H1 (cell line): ENCODE measurements around the gene RPTOR. TPM values are rescaled to one million over a fixed set of nuclear protein-coding genes. Genes with fewer than 3 reads are reported as not detected.

Experiments used
- CTCF ChIA-PET: fragments of 300-600 bp; sonication (Branson Sonifier 250); formaldehyde crosslinking; loops from one replicate; lab custom pipeline; 2021; ENCODE audit not compliant: partially characterized antibody; lab: Charles Lee
- POLR2A ChIA-PET: fragments of 300-600 bp; sonication (Branson Sonifier 250); formaldehyde crosslinking; loops from one replicate; lab custom pipeline; 2021; ENCODE audit warnings: inconsistent platforms; ENCODE audit not compliant: partially characterized antibody; lab: Charles Lee
- DNase-seq, 2 experiments: peaks; one replicate each; pipeline versions ENCODE4 v3.0.0 to v3.0.0-alpha.2; 2010 to 2022; ENCODE audit warnings: low spot score in 2 of 2, low read depth in 1 of 2, mixed read lengths in 1 of 2
- FAIRE-seq: peaks from 2 replicates; lab custom pipeline; 2011; peaks lifted over from hg19 to GRCh38; lab: Jason Lieb, UNC
- H2AFZ ChIP-seq: 2 replicates; pipeline ENCODE4 v1.8.1; 2012; ENCODE audit warnings: low read length, inconsistent platforms
- H2AK5ac ChIP-seq: 2 replicates; pipeline ENCODE4 v1.6.1; 2013; ENCODE audit warnings: low read depth, low read length
- H2BK120ac ChIP-seq: replicated peaks from 2 replicates; pipeline ENCODE3; 2013; ENCODE audit warnings: low read depth, low read length, inconsistent platforms
- H2BK12ac ChIP-seq: 2 replicates; pipeline ENCODE4 v1.6.1; 2013; ENCODE audit warnings: low read depth, low read length
- H2BK15ac ChIP-seq: 2 replicates; pipeline ENCODE4 v1.6.1; 2013; ENCODE audit warnings: low read length
- H2BK20ac ChIP-seq: 2 replicates; pipeline ENCODE4 v1.6.1; 2013; ENCODE audit warnings: low read length
- H2BK5ac ChIP-seq: 2 replicates; pipeline ENCODE4 v1.6.1; 2013; ENCODE audit warnings: low read depth, low read length
- H3K14ac ChIP-seq: 2 replicates; pipeline ENCODE4 v1.6.1; 2013; ENCODE audit warnings: inconsistent platforms; ENCODE audit not compliant: insufficient read length
- H3K18ac ChIP-seq: 2 replicates; pipeline ENCODE4 v1.6.1; 2013; ENCODE audit warnings: low read length; ENCODE audit errors: extremely low read depth
- H3K23ac ChIP-seq: 2 replicates; pipeline ENCODE4 v1.6.1; 2013; ENCODE audit warnings: inconsistent platforms; ENCODE audit not compliant: insufficient read length
- H3K23me2 ChIP-seq: 2 replicates; pipeline ENCODE4 v1.6.1; 2013; ENCODE audit warnings: low read depth, low read length
- H3K27ac ChIP-seq: 2 replicates; pipeline ENCODE4 v1.6.1; 2011; ENCODE audit warnings: low read depth, low read length, inconsistent platforms
- H3K27me3 ChIP-seq, 4 experiments: replicated peaks in 1 of 4; 1 replicate in 1 of 4; 2 replicates in 3 of 4; pipeline versions ENCODE4 v1.6.1 to v1.8.1; 2011 to 2013; ENCODE audit warnings: low read length in 3 of 4, mild to moderate bottlenecking in 3 of 4, inconsistent platforms in 2 of 4, mixed read lengths in 2 of 4, moderate library complexity in 1 of 4; ENCODE audit not compliant: control insufficient read depth in 3 of 4, insufficient read depth in 3 of 4; ENCODE audit errors: extremely low read depth in 1 of 4
- H3K36me3 ChIP-seq, 4 experiments: 2 replicates each; pipeline versions ENCODE4 v1.6.1 to v1.8.1; 2011 to 2013; ENCODE audit warnings: mild to moderate bottlenecking in 4 of 4, low read length in 3 of 4, moderate library complexity in 2 of 4, control low read depth in 1 of 4, inconsistent platforms in 1 of 4; ENCODE audit not compliant: insufficient read depth in 4 of 4, control insufficient read depth in 2 of 4
- H3K4ac ChIP-seq: replicated peaks from 2 replicates; pipeline ENCODE3; 2013; ENCODE audit warnings: low read length, low read depth, mixed read lengths, inconsistent platforms; ENCODE audit not compliant: insufficient read length
- H3K4me1 ChIP-seq, 4 experiments: replicated peaks in 1 of 4; 1 replicate in 1 of 4; 2 replicates in 3 of 4; pipeline versions ENCODE4 v1.6.1 to v1.8.1; 2011 to 2013; ENCODE audit warnings: low read length in 3 of 4, inconsistent platforms in 2 of 4, mixed read lengths in 1 of 4; ENCODE audit not compliant: insufficient read depth in 4 of 4, control insufficient read depth in 3 of 4
- H3K4me2 ChIP-seq, 2 experiments: 2 replicates each; pipeline versions ENCODE4 v1.6.1 to v1.8.1; 2011 to 2013; ENCODE audit warnings: low read depth in 2 of 2, low read length in 2 of 2, control low read depth in 1 of 2, inconsistent platforms in 1 of 2, mild to moderate bottlenecking in 1 of 2; ENCODE audit not compliant: insufficient read depth in 1 of 2
- H3K4me3 ChIP-seq, 4 experiments: fragments of 200-600, 300-600 bp in 1 of 4; sonication (generic), shearing (Covaris generic), sonication (Bioruptor Twin) in 1 of 4; 2 replicates each; pipeline versions ENCODE4 v1.5.1 to v1.8.1; 2011 to 2016; ENCODE audit warnings: low read length in 4 of 4, low read depth in 3 of 4, control low read depth in 2 of 4, inconsistent platforms in 2 of 4, mild to moderate bottlenecking in 2 of 4, mixed read lengths in 1 of 4, moderate library complexity in 1 of 4; ENCODE audit not compliant: insufficient read depth in 2 of 4; ENCODE audit errors: extremely low read depth in 1 of 4
- H3K56ac ChIP-seq: replicated peaks from 2 replicates; pipeline ENCODE3; 2013; ENCODE audit warnings: low read depth, mild to moderate bottlenecking, mixed read lengths, low read length, inconsistent platforms; ENCODE audit not compliant: insufficient read length
- H3K79me1 ChIP-seq: 2 replicates; pipeline ENCODE4 v1.6.1; 2013; ENCODE audit warnings: low read depth, low read length, control low read depth
- H3K79me2 ChIP-seq, 2 experiments: 2 replicates each; pipeline versions ENCODE4 v1.6.1 to v1.8.1; 2012 to 2013; ENCODE audit warnings: low read length in 2 of 2, mild to moderate bottlenecking in 2 of 2, inconsistent platforms in 1 of 2; ENCODE audit not compliant: insufficient read depth in 2 of 2, control insufficient read depth in 1 of 2
- H3K9ac ChIP-seq, 4 experiments: replicated peaks in 1 of 4; 1 replicate in 1 of 4; 2 replicates in 3 of 4; pipeline versions ENCODE4 v1.6.1 to v1.8.1; 2011 to 2013; ENCODE audit warnings: low read depth in 3 of 4, low read length in 3 of 4, control low read depth in 2 of 4, mild to moderate bottlenecking in 2 of 4, moderate library complexity in 2 of 4, inconsistent platforms in 1 of 4; ENCODE audit errors: extremely low read depth in 1 of 4
- H3K9me3 ChIP-seq, 2 experiments: 2 replicates each; pipeline versions ENCODE4 v1.6.1 to v1.8.1; 2012 to 2013; ENCODE audit warnings: mild to moderate bottlenecking in 2 of 2, moderate library complexity in 2 of 2, control low read depth in 1 of 2, inconsistent platforms in 1 of 2, low read depth in 1 of 2, low read length in 1 of 2, mixed read lengths in 1 of 2; ENCODE audit not compliant: insufficient read depth in 2 of 2
- H4K20me1 ChIP-seq, 2 experiments: replicated peaks in 1 of 2; 2 replicates each; pipeline versions ENCODE3 to v1.8.1; 2011 to 2013; ENCODE audit warnings: inconsistent platforms in 2 of 2, low read length in 2 of 2, mild to moderate bottlenecking in 1 of 2; ENCODE audit not compliant: insufficient read depth in 2 of 2, control insufficient read depth in 1 of 2
- H4K5ac ChIP-seq: 2 replicates; pipeline ENCODE4 v1.6.1; 2013; ENCODE audit warnings: low read length, low read depth, mixed read lengths, inconsistent platforms; ENCODE audit not compliant: insufficient read length
- H4K8ac ChIP-seq: 2 replicates; pipeline ENCODE4 v1.8.0; 2013; ENCODE audit warnings: mild to moderate bottlenecking, moderate library complexity, low read length, inconsistent platforms; ENCODE audit not compliant: insufficient read depth; ENCODE audit errors: extremely low read depth
- H4K91ac ChIP-seq: replicated peaks from 2 replicates; pipeline ENCODE3; 2013; ENCODE audit warnings: low read length, mixed read lengths, inconsistent platforms; ENCODE audit not compliant: insufficient read length
- BACH1 ChIP-seq: IDR thresholded peaks from 2 replicates; pipeline ENCODE4 v1.6.1; 2012; ENCODE audit warnings: low read length, improper control_type of control experiment
- BRCA1 ChIP-seq: IDR thresholded peaks from 2 replicates; pipeline ENCODE4 v1.6.1; 2012; ENCODE audit warnings: low read depth, low read length, improper control_type of control experiment
- CBX5 ChIP-seq: fragments of 300-800, 300-1000 bp; sonication (generic); IDR thresholded peaks from 2 replicates; pipeline ENCODE4 v1.7.1; 2016; ENCODE audit warnings: antibody characterized with exemption, low read length, low read depth
- EP300 ChIP-seq, 2 experiments: IDR thresholded peaks; 1 replicate in 1 of 2; 2 replicates in 1 of 2; pipeline ENCODE4 v1.6.1; 2011 to 2012; ENCODE audit warnings: low read depth in 2 of 2, low read length in 2 of 2, mild to moderate bottlenecking in 2 of 2, borderline replicate concordance in 1 of 2, inconsistent platforms in 1 of 2, moderate library complexity in 1 of 2
- POLR2A ChIP-seq, 2 experiments: IDR thresholded peaks; 1 replicate in 1 of 2; 2 replicates in 1 of 2; pipeline ENCODE4 v1.6.1; 2011; ENCODE audit warnings: low read depth in 2 of 2, low read length in 2 of 2, mild to moderate bottlenecking in 2 of 2; ENCODE audit errors: control extremely low read depth in 1 of 2
- POLR2AphosphoS5 ChIP-seq: IDR thresholded peaks from 2 replicates; pipeline ENCODE4 v1.6.1; 2011; ENCODE audit warnings: low read depth, low read length
- RFX5 ChIP-seq: IDR thresholded peaks from 2 replicates; pipeline ENCODE4 v1.6.1; 2011; ENCODE audit warnings: low read depth, low read length, improper control_type of control experiment, borderline replicate concordance
- RNF2 ChIP-seq: fragments of 200-900, 300-1000 bp; sonication (generic); IDR thresholded peaks from 2 replicates; pipeline ENCODE4 v1.7.1; 2016; ENCODE audit warnings: borderline replicate concordance, low read depth, mild to moderate bottlenecking, antibody characterized with exemption, low read length; ENCODE audit not compliant: poor library complexity, severe bottlenecking; ENCODE audit errors: missing control alignments
- SIN3A ChIP-seq, 2 experiments: IDR thresholded peaks in 1 of 2; conservative IDR thresholded peaks in 1 of 2; 2 replicates each; pipeline ENCODE4 v1.6.1; 2011 to 2012; ENCODE audit warnings: low read length in 2 of 2, improper control_type of control experiment in 1 of 2, low read depth in 1 of 2, mild to moderate bottlenecking in 1 of 2
- SIRT6 ChIP-seq: IDR thresholded peaks from one replicate; pipeline ENCODE4 v1.7.1; 2012; ENCODE audit warnings: low read length, inconsistent platforms
- TAF1 ChIP-seq: IDR thresholded peaks from 2 replicates; pipeline ENCODE4 v1.6.1; 2011; ENCODE audit warnings: mild to moderate bottlenecking, low read depth, low read length
- WGBS, 2 experiments: shearing (Covaris generic) in 1 of 2; methylation state at CpG; one replicate each; pipeline versions ENCODE4 v1.1.6 to v1.1.7; 2013 to 2015; ENCODE audit warnings: low lambda C conversion rate in 2 of 2, mixed read lengths in 2 of 2, inconsistent platforms in 1 of 2, low coverage in 1 of 2, missing lambda C conversion rate in 1 of 2; ENCODE audit not compliant: insufficient replicate concordance in 2 of 2, insufficient coverage in 1 of 2, insufficient read length in 1 of 2; ENCODE audit errors: extremely low coverage in 1 of 2, missing lambda C conversion rate in 1 of 2; 5-methylcytosine and 5-hydroxymethylcytosine counted together
- polyA plus RNA-seq, 7 experiments: library from polyadenylated mRNA; depleted of rRNA in 3 of 7; stranded (reverse) in 5 of 7; unstranded in 2 of 7; fragments of >200 nt in 5 of 7; fragments of 200-250 nt in 2 of 7; gene quantifications; 1 replicate in 5 of 7; 2 replicates in 1 of 7; 4 replicates in 1 of 7; pipeline versions ENCODE4 v1.2.1 to v1.2.3, GENCODE V29; 2011 to 2013; ENCODE audit warnings: missing spikeins in 2 of 7, mixed read lengths in 2 of 7
- total RNA-seq: library from RNA; stranded (reverse); fragmentation: NEBNext Ultra II Directional; extraction: Animal tissue kit (Norgen Biotek cat#: 25700); gene quantifications from 2 replicates; pipeline ENCODE4 v1.2.1, GENCODE V29; 2021
- TF ChIP-seq, protein P1 (sequence below): IDR thresholded peaks from 2 replicates; pipeline ENCODE4 v1.6.1; 2012; ENCODE audit warnings: inconsistent platforms

Gene RPTOR
- total and polyA plus RNA-seq, 2 of the 8 experiments (the other 6 are each of a cell fraction or from before 2014, with no cell fraction given), result 6.9 to 28.7 TPM

DNA sequence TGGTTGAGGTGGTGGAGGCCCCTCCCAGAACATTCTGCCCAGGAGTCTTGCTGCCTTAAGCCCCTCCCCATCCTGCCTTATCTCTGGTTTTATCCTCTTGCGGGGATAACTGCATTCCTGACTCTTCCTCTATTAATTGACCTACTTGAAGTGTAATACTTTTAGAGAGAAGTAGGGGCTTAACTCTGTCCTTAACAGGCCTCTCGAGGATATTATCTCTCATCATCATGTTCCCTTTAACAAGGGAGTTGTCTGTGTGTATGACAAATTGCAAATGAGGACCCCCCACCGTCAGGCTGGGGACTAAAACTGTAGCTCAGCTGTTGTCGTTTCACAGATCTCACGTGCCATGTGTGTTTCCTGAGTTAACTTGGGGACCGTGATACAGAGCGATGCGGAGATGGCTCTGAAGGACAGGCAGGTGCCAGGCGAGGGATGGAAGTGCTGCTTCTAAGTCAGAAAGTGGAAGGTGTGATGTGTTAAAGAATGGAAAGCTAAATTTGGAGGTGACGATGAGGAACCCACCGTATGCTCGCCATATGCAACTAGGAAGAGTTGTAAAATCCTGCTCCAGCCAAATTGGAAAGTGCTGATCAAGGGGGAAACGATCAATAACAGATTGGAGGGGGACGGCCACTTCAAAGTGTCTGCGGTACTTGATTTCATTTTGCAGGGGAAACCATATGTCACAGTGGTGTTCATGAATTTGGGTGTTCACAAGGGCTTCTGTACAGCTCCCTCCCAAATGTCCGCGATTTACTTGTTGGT is 106.3 kb downstream of the RPTOR start:
- CTCF ChIA-PET, result interaction anchor here (0.6 to 3.2 kb wide), 13 partner anchors 9 to 248 kb away, joined by 3 to 30 read pairs (median 5); no protein-coding TSS in a partner anchor
- WGBS, 2 experiments, result 80% methylated on average over 17 of the region's 17 CpGs; no CpG with 5 or more reads in 1 of the 2 experiments
- TF ChIP-seq POLR2A (IDR thresholded peaks at IDR 0.05; ENCODE audit: control extremely low read depth in 1 of 2, low read depth in 2 of 2, low read length in 2 of 2) (no peak), RFX5 (no peak), CBX5 (no peak), SIRT6 (no peak), TAF1 (no peak), EP300 (IDR thresholded peaks at IDR 0.05; ENCODE audit: borderline replicate concordance in 1 of 2, low read depth in 2 of 2, low read length in 2 of 2) (no peak), SIN3A (conservative IDR thresholded peaks at IDR 0.05 in 1 of 2, IDR thresholded peaks at IDR 0.05 in 1 of 2; ENCODE audit: low read depth in 1 of 2, low read length in 2 of 2) (no peak), POLR2AphosphoS5 (no peak), BRCA1 (no peak), RNF2 (no peak), BACH1 (no peak)
- TF ChIP-seq, protein P1, sequence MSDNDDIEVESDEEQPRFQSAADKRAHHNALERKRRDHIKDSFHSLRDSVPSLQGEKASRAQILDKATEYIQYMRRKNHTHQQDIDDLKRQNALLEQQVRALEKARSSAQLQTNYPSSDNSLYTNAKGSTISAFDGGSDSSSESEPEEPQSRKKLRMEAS, result no peak

More for the DNA sequence above, 106.3 kb downstream of the RPTOR start:
- POLR2A ChIA-PET, result interaction anchor here (1.5 kb wide), 1 partner anchor 41 kb away, joined by 6 read pairs; no protein-coding TSS in a partner anchor
- H3K79me2 ChIP-seq, result peaks cover 0 to 54% of the 10 kb centered on the region in 2 experiments; a peak in 3 of 4 replicates
- no peak overlapping the region for H4K5ac ChIP-seq
- H3K36me3 ChIP-seq, result no peaks in the 10 kb centered on the region
- no peak overlapping the region for H4K91ac ChIP-seq
- FAIRE-seq (no peak), DNase-seq (no peak)
- no peak overlapping the region for H3K18ac ChIP-seq
- no peaks in the 10 kb centered on the region for H3K23me2 ChIP-seq
- H3K56ac ChIP-seq, result no peak overlapping the region
- H3K27me3 ChIP-seq, result no peaks in the 10 kb centered on the region
- H3K4me3 ChIP-seq, result no peak overlapping the region
- H3K4me1 ChIP-seq, result peaks cover 3 to 10% (median 5%) of the 10 kb centered on the region in 4 experiments; a peak in 6 of 7 replicates
- H3K14ac ChIP-seq, result no peak overlapping the region
- peak overlapping the region; percentile 29; the same call in 1 of the 2 replicates for H2AK5ac ChIP-seq
- H2BK120ac ChIP-seq, result no peak overlapping the region
- H3K4me2 ChIP-seq, result no peak overlapping the region
- H3K9me3 ChIP-seq, result no peaks in the 10 kb centered on the region
- H4K20me1 ChIP-seq, result peaks cover 2 to 19% of the 10 kb centered on the region in 2 experiments
- no peak overlapping the region for H2BK15ac ChIP-seq
- no peak overlapping the region for H3K4ac ChIP-seq
- no peak overlapping the region for H3K27ac ChIP-seq
- H2BK12ac ChIP-seq, result no peak overlapping the region
- H2AFZ ChIP-seq, result no peak overlapping the region
- peaks cover 17% of the 10 kb centered on the region for H3K79me1 ChIP-seq
- no peak overlapping the region for H3K9ac ChIP-seq
- no peak overlapping the region for H2BK5ac ChIP-seq
- H2BK20ac ChIP-seq, result no peak overlapping the region
- H3K23ac ChIP-seq, result no peak overlapping the region
- H4K8ac ChIP-seq, result no peak overlapping the region
